ENCODE results near the gene ARHGAP44.

DNA sequence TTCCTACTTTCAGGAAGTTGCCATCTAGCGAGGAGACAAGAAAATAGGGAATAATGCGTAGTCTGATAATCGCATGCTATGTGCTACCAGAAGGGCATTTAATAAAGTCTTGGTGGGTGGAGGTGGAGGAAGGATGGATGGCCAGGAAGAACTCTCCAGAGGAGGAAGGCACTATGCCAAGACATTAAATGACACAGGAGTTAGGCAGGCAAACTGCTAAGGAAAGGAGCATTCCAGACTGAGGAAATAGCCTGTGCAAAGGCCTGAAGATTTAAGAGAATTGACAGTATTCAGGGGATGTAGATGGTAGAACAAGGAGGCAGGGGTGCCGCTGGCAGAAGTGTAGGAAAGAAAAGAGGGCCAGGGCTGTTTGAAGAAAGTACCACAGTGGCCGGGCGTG is 19.3 kb upstream of the ARHGAP44 start:
- TF ChIP-seq, protein P1, sequence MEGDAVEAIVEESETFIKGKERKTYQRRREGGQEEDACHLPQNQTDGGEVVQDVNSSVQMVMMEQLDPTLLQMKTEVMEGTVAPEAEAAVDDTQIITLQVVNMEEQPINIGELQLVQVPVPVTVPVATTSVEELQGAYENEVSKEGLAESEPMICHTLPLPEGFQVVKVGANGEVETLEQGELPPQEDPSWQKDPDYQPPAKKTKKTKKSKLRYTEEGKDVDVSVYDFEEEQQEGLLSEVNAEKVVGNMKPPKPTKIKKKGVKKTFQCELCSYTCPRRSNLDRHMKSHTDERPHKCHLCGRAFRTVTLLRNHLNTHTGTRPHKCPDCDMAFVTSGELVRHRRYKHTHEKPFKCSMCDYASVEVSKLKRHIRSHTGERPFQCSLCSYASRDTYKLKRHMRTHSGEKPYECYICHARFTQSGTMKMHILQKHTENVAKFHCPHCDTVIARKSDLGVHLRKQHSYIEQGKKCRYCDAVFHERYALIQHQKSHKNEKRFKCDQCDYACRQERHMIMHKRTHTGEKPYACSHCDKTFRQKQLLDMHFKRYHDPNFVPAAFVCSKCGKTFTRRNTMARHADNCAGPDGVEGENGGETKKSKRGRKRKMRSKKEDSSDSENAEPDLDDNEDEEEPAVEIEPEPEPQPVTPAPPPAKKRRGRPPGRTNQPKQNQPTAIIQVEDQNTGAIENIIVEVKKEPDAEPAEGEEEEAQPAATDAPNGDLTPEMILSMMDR (IDR thresholded peaks at IDR 0.05), result no peak
- no peak for TF ChIP-seq EZH2 (IDR thresholded peaks at IDR 0.05)
